Activated CD4-positive, alpha-beta T cell treated with anti-CD3 and anti-CD28 coated beads, Interleukin-2, amount 50 U/mL, for 1 hour (primary cell): ENCODE data around the gene EIF2AK3.

Source experiments
- DNase-seq: peaks from one replicate; pipeline ENCODE4 v3.0.0-alpha.2; 2020

Gene EIF2AK3

GRCh38 chr2:88537640-88538039 lies 89.6 kb downstream of the EIF2AK3 start:
- no peak for DNase-seq

GRCh38 chr2:88530081-88530480 lies 97.2 kb downstream of the EIF2AK3 start:
- no peak for DNase-seq

- DNase-seq: no peak
Measured at GRCh38 chr2:88521445-88522073, 105.7 kb downstream of the EIF2AK3 start.

GRCh38 chr2:88517759-88518201 lies 109.5 kb downstream of the EIF2AK3 start:
- no peak for DNase-seq
